GM21786 (cell line): ENCODE results near the gene LHX8.
"Not testable (repeated sequence)": the region's sequence is repeated elsewhere in the genome, so short reads cannot be mapped to it uniquely, and the experiment has no call there.

Source experiments
- ATAC-seq: cut with Tn5 transposase; IDR thresholded peaks from one replicate; pipeline ENCODE4 v1.9.1; 2021; ENCODE audit not compliant: unreplicated experiment

Gene LHX8

DNA sequence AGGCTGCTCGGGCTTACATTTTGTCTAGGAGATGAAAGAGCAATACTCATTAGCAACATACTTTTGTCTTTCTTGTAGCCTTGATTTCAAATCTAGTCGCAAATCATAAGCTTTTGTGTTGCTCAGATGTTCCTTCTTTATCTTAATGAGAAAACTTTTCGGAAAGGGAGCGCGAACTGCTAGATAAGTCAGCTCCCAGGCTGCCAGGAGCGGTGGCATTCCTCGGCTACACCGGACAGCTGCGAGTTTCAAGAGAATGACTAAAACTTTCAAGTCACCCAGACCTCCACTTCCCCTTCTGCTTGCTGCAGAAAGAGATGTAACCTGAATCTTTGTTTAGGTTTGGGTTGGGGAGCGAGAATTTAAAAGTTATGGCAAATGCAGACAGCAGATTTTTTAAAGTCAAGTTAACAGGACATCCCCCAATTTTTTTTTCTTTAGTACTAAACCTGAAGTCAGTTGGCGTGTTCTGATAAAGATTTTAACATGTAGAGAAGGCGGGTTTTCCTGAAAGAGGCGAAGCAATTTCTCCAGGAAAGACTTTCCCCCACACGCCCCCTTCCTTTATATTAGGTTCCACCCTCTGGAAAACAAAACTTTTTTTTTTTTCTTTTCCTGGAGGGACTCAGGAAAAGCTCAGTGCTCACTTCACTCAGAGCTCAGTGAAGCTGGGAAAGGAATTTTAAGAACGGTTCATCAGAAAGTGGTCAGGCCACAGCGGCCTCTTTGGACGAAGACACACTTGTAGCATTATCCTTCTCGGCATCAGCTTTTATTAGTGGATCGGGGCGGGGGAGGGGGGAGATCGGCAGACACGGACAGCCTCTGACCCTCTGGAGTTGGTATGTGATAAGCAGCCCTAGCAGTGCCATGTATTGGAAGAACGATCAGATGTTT is at the start of gene LHX8:
LHX8 (plus strand) TSS at position 639 of the 897 bp plus-strand sequence. CDS start 2,227 bp downstream, outside the sequence.
- no peak for ATAC-seq

DNA sequence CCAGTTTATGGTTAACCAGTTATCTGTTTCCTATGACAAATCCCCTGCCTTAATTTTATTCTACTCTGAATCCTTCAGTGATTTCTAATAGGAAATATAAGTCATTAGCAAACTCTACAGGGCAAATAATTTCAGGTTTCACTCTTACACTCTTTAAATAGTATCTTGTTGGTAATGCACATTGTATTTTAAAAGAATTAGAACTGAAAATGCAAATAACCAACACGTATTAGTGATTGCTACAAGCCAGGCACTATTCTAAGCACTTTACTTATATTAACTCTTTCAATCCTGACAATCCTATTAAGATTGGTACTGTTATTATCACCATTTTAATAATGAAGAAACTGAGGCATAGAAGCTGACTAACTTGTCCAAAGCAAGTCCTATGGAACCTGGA is 48.3 kb upstream of the LHX8 start:
- ATAC-seq = no peak

DNA sequence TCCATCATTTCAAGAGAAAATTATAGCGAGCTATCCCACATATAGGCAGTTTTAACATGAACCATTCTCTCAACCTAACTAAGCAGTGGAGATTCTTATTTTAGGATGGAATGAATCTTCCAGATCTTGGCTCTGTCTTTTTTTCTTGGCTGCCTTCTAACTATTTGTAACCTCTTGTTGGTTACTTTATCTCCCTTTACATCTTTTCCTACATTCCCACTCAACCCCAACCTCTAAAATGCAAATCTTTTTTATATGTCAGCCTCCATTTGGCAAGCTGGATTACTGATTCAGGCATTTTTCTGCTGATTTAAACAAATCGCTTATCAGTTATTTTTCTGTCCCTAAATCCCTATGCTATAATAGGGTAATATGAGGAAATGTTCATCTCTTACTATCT is 46.9 kb upstream of the LHX8 start:
- no peak for ATAC-seq

DNA sequence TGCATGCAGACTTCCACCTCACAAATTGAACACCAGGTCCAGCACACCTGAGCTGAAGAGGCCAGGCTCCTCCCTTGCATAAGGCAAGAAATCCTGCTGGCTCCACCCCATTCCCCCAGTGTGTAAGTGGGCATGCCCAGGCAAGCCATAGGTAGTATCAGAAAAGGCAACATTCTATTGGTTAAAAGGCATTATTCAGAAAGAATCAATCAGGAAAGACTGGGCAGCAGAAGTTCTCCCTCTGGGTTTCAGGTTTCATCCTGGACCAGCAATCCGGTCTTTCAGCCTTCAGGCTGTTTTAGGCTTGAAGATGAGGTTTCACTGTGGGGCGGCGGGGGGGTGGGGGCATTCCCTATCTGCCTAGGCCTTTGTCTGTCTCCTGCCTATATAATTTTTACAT is 42.0 kb upstream of the LHX8 start:
- ATAC-seq = no peak

DNA sequence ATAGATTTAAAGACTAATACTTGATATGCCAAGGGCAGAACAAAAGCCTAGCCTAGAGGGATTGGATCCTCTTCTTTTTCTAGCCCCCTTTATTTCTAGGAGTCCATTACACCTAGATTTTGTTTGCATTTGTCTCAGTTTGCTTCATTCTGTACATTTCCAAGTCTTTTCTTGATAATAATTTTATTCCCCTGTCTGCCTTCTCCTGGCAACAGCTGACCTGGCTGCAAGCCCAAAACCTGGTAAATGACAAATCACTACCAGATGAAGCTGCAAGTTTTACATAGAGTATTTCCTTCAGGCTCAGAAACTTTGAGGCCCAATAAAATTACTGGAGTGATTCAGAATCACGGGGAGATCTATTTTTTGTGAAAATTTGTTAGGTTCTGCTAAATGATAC is 36.5 kb upstream of the LHX8 start:
- ATAC-seq = no peak

DNA sequence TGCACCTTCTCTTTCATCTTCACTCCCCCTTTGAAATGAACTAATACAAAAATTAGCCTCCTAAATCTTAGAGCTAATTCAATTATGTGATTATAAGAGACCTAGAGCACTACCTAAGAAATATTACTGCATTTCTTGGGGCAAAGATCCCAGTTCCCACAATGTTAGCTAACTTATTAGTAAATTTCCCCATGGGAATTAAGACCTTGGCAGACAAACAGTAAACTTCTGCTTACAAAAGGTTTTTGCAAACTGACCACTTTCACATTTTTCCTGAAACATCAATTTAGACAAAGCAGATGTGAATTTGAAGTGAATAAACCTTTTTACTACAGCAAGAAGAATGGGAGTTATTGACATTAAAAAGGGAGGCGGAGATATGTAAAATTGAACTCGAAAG is 34.6 kb upstream of the LHX8 start:
- no peak for ATAC-seq

DNA sequence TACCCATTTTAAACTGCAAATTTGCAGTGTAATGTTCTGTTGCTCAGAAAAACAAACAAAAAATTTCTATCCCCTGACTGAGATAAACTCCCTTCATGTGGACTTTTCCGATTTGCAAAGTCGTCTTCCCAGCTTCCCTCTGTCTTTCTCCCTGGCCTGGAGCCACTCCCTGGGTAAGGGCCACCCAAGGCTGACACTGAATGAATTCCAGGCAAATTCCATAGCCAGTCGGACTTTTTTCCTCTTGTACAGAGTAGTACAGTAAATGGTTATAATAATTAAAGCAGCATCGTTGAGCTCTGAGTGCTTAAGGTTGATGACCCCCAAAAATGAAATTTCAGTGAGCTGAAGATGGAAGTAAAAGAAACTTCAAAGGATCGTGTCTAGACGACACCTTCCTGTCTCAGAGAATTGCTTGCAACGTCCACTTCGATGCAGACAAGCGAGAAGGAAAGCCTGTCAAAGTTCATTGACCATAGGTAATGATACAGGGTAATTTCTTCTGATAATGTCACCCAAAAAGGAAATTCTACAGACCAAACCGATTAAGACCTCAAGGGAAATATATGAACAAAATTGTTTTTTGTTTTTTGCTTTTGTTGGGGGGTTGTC is 33.6 kb upstream of the LHX8 start:
- ATAC-seq = no peak

DNA sequence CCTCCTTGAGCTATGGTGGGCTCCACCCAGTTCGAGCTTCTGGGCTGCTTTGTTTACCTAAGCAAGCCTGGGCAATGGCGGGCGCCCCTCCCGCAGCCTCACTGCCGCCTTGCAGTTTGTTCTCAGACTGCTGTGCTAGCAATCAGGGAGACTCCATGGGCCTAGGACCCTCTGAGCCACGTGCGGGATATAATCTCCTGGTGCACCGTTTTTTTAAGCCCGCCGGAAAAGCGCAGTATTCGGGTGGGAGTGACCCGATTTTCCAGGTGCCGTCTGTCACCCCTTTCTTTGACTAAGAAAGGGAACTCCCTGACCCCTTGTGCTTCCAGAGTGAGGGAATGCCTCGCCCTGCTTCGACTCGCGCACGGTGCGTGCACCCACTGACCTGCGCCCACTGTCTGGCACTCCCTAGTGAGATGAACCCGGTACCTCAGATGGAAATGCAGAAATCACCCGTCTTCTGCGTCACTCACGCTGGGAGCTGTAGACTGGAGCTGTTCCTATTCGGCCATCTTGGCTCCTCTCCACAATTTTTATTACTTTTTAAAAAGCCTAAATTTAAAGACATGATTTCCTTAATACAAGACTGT is 21.7 kb upstream of the LHX8 start:
- ATAC-seq = not testable (repeated sequence)

DNA sequence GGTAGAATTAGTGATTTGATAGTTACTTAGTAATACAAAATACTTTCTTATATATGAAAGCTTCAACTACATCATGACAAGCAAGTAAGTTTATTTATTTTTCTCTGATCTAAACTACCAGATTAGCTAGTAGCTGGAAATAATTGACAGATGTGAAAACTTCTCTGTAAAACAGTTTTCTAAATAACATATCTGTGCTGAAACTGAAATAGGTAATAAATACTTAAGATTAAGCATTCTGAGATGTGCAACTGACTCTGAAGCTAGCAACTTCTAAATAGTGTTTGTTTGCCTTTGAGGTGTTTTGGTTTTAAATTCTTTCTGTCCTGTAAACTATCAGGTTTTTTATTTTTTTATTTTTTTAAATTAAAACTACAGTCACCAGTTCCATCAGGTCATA is 18.5 kb upstream of the LHX8 start:
- ATAC-seq = no peak

DNA sequence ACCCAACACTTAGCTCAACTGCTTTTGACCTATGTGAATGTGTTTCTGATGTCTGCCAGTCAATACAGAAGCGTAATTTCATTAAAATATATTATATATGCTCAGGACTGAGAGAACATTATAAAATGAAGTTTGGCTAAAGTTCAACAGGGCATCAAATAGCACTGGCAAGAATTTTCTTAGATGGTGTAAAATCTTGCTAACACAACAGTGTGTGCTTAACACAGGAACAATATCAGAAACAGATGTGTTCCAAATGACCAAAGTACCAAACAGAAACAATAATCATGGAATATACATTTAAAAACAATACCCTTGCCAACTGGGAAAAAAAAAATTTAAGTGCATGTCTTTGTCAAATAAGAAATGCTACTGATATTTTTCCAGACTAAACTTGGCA is 10.4 kb upstream of the LHX8 start:
- ATAC-seq = no peak

DNA sequence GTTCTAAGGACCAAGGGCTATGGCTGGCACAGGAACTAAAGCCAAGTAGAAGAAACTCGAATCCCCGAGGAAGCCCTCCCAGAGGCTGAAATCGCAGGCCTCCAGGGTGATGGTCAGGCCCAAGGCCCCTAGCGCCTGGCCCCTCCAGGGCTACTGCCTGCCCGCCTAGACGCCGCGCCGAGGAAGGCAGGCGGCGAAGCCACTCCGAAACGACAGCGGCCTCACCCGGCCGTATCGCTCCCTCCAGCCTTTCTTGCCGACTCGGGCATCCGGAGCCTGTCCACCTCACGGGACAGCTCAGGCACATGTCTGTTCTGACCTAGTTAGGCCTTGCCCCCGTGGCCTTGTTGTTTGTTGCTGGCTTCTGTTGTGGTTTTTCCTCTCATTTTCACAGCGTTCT is 9.7 kb upstream of the LHX8 start:
- no peak for ATAC-seq

DNA sequence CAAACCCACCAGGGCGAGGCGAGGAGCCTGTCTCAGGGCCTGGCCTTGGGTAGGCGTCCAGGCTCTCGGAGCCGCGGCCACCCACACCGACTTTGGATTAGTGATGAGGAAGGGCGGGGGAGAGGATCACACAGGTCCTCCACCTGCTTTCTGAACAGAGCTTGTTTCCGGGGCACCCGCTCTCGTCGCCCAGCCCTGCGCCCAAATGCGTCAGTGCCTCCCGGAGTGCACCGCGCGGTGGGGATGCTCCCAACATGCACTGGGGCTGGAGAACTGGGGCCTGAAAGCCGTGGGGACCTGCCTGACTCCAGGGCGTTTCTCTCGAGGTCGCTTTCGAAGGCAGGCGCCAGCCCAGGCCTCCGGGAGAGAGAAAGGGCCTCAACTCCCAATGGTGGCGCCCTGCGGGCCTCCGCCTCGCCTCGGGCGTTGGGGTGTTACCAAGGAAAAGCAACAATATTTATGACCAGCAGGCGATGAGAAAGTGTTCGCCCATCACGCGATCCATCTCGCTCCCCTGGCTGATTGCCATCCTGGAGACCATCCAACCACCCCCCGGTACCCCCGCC is 8.9 kb upstream of the LHX8 start:
- ATAC-seq = no peak

DNA sequence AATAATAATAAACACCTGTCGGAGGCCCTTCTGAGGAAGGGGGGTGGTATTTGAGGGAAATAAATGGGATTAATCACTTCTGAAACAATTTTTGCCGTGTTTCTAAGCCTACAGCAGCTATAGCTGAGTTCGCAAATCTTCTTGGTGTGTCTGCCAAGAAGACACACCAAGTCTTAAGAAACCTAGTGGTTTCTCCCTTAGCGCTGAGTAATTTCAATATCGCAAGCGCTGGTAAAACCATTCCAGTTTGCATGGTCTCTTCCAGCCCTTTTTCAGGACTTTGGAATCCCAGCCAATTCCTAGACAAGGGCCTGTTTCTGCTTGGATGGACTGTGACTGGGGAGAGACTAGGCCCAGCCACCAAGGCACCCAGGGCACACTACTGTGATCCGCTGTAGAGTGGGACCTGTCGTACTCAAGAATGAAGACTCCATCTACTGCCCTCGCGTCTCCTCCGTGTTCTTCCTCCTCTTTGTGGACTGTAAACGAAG is 7.5 kb upstream of the LHX8 start:
- ATAC-seq = no peak

DNA sequence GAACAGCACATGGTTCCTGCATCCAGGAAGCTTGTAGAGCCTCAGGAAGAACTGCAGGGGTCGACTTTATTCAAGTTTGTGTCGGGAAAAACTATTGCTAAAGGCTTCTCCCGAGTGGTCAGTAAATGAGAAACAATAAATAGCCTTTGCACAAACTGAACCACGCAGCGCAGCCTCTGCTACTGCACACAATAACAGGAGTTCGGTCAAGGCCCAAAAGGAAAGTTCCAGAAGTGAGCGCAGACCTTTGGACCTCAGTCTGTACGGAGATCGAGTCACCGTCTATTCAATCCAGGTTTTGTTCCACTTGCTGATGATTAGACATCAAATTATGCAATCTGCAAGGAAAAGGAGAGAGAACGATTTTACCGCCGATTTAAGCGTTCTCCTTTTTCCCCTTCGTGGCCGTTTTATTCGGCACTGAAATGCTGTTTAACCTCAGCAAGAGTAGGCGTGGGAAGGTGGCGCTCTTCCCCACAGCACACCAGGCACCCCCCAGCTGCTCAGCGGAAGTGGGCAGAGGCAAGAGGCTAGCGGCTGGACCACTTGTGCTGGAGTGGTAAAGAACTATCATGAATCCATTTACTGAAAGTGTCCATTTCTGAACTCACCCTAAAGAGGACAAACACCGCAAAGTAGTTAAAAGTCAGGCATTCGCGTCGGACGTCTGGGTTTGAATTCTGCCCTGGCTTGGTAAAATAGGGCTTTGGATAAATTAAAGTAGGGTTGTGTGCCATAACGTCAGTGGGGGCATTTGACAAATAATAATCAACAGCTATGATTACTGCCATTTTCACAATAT is 6.1 kb upstream of the LHX8 start:
- no peak for ATAC-seq

DNA sequence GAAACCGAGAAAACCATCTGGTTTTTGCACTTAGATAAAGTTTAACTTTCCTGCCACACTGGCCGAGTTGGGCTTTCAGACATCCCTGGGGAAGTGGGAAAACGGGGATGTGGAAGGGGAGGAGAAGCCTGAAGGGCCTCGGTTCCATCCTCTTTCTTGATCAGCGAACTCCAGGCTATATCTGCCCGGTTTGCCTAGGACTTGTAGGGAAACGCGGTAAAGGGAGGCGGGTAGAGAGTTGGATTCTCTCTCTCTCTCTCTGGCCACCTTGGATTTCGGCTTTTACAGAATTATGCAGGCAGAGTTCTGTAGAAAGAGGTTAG is 4.6 kb upstream of the LHX8 start:
- ATAC-seq = no peak

DNA sequence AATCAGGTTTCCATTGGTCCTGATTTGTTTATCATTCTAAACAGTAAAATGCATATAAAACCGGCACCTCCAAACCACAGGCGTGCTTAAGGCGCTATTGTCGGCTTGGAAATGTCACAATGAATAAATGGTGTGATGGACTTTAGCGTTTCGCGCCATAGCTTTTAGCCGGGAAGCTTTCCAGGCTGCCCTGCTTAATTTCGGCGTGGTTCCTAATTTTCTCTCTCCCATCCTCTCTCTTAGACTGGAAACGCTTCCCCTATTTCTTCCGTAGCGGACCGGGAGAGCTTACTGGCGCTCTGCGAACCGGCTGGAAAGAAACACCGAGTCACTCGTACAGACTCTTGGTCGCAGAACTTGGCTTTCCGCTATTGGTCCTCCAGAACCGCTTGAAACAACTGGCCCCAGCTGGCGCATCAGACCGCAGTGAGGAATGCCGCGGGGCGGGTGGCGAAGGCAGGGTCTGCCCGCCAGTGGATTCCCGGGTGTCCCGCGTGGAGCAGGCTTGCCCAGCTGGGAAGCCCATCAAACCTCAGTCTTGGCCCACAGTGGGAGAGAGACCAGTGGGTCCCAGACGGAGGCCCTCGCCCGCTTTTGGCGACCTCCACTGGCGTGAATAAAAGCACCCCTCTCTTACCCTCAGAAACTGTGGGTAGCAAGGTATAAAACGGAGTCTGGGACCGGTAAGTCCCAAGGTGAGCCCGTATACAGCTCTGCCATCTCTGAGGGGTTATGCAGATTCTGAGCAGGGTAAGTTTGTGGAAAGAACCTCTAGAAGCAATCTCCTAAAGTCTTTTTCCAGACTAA is 4.0 kb upstream of the LHX8 start:
- ATAC-seq = no peak

DNA sequence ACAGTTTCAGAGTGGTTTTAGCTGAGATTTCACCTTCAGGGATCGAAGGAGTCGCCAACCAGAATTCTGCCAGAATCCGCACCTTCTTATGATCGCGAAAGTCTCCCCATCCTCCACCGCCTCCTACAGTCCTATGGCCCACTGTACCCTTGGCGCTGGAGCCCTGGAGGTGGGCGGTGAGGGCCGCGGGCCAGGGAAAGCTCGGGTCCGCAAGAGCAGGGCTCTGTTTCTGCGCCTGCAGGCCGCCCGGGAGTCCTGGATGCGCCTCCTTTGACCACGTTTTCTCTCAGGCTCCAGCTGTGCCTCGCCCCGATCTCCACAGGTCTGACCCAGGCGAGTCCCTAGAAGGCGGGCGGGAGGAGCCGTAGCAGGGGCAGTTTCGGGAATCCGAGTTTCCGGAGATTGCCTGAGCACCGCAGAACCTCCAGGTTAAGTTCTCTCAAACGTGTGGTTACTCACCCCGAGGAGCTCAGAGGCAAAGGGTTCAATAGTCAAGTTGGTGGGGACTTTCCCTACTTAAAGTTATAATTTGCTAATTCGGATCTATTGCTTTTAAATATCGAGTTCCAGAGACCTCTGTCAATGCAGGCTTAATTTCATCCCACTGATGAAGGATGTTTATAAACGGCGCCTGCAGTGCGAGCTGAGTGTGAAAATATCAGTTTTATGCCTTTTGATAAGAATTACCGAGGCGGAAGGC is 3.2 kb upstream of the LHX8 start:
- ATAC-seq = no peak

DNA sequence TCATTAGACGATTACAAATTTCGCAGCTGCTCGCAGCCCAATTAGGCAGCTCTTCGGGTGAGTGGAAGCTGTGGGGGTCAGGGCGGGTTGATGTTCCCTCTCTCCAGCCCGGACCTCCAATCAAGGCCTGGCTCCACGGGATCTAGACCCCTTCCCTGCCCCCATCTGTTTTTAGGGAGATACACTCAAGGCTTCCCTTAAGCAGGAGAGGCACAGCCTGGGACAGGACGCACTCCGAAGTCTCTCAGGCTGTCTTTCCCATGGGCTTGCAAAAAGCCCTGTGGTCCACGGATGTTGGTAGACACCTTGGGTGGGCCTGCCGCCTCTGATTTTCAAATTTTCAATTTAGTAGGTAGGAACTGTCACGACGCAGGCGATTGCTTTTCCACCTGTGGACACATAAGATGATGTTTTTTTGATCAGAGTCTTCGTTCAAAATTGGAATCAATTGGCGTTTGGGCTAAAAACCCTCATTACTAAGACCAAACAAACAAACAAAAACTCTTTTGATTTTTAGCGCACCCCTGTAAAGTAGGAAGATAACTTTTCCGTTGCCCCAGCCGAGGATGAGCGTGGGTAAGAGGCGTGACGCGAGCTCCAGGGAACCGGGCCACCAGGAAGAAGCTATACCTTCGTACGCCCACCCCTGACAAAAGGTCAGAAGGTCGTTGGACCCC is 2.5 kb upstream of the LHX8 start:
- ATAC-seq = no peak

DNA sequence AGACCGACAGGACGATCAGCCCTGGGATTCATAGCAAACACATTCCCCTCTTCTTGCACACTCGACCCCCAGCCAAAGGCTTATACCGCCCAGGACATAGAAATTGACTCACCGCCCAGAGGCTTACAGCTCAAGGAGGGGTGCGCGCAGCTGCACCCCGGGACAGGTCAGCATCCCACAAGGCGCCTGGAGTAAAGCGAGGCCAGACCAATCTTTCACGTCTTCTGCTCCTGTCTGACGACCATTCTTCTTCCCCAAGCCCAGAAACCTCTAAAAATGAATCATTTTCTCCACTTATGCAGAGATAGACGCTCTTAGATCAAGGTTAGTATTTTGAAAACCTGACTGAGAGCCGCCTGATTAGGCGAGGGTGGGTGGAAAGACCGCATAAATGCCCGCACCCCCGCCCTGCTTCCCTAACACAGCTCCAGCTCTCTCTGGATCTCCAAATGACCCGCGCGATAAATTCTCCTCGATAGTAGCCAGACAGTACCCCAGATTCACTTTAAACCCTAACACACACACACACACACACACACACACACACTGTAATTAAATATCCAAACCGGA is 1.9 kb upstream of the LHX8 start:
- ATAC-seq = no peak
